ENCODE results near the gene CFAP77.

The CFAP77 gene

DNA sequence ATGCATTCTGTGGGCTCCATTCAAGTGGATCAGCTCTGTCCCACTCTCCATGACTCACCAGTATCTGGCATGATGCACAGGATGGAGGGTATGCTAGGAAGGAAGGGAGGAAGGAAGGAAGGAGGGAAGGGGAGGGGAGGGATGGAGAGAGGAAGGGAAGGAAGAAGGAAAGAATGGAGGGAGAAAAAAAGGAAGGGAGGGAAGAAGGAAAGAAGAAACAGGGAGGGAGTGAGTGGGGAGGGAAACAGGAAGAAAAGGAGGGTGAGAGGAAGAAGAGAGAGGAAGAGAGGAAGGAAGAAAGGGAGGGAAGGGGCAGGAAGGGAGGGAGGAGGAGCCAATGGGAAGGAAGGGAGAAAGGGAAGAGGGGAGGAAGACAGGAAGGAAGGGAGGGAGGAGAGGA, 167.1 kb downstream of the CFAP77 start:
- no peak overlapping the region for H3K4me3 ChIP-seq (ENCODE audit: low read depth, low read length)
- TF ChIP-seq, protein P1, sequence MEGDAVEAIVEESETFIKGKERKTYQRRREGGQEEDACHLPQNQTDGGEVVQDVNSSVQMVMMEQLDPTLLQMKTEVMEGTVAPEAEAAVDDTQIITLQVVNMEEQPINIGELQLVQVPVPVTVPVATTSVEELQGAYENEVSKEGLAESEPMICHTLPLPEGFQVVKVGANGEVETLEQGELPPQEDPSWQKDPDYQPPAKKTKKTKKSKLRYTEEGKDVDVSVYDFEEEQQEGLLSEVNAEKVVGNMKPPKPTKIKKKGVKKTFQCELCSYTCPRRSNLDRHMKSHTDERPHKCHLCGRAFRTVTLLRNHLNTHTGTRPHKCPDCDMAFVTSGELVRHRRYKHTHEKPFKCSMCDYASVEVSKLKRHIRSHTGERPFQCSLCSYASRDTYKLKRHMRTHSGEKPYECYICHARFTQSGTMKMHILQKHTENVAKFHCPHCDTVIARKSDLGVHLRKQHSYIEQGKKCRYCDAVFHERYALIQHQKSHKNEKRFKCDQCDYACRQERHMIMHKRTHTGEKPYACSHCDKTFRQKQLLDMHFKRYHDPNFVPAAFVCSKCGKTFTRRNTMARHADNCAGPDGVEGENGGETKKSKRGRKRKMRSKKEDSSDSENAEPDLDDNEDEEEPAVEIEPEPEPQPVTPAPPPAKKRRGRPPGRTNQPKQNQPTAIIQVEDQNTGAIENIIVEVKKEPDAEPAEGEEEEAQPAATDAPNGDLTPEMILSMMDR (IDR thresholded peaks at IDR 0.05; ENCODE audit: borderline replicate concordance, insufficient read depth, low read depth, low read length): no peak

DNA sequence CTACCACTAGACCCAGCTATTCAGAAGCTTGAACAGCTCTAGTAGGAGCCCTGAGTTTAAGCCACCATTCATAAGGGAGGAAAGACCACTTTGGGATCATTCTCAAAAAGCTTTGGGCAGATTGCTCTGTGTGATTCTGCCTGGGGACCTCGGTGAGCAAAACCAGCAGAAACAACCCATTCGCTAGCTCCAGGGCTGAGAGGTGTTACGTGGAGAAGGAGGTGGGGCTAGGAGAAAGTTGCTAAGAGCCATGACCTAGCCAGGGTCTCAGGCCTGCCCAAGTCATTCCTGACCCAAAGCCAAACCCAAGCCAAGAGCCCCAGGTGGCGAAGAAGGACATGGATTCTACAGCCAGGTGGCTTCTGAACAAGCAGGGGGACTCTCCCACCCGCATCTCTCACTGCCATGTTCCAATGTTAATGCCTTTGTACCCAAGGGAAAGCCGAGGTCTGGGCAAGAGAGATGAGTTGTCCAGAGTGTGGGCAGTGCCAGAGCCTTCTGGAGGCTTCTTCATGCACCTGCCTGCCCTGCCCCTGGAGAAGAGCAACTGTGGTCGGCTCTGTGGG, 168.4 kb downstream of the CFAP77 start:
- H3K4me3 ChIP-seq (ENCODE audit: low read depth, low read length): no peak overlapping the region
- TF ChIP-seq, protein P1 (IDR thresholded peaks at IDR 0.05; ENCODE audit: borderline replicate concordance, insufficient read depth, low read depth, low read length): no peak

DNA sequence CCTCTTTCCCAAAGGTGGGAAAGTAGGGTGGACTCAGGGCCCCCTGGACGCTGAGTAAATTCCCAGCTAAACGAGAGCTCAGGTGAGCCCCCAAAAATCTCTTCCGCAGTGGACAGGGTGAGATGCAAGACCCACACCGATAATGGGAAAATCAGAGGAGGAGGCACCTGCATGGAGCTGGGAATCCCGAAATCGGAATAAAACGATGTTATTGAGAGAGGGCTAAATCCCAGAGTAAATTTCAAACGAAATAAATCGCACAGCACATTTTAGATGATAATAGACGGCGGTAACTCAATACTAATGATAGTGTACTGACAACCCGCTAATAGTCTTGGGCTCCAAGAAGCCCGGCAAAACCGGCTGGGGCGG, 169.4 kb downstream of the CFAP77 start:
- TF ChIP-seq, protein P1 (IDR thresholded peaks at IDR 0.05; ENCODE audit: borderline replicate concordance, insufficient read depth, low read depth, low read length): no peak
- H3K4me3 ChIP-seq (ENCODE audit: low read depth, low read length): no peak overlapping the region

DNA sequence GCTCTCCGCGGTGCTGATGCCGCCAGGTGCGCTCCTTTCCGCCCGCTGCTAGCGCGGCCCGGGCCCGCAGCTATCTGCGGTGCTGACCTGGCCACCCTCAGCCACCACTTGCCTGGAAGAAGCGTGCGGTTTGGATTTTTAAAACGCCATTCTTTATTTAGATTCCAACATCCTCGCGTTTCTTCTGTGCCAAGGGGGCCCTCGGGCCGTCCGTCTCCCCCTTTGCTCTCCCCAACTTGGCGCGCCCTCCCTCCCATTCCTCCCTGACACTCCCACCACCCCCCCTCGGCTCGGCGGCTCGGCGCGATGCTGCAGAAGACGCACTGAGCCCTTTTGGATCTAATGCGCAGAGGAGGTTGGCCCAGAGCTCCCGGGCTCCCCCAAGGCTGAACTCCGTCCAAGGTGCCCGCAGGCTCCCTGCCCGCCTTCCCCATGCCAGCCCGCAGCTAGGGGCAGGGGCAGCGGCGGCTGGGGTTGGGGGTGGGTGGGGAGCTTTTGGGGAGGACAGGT, 172.3 kb downstream of the CFAP77 start, which contains the start of gene BARHL1:
Gene BARHL1, plus strand, starts transcription at position 331 of the 510 bp plus-strand sequence. CDS start 192 bp downstream, outside the sequence.
- TF ChIP-seq, protein P1 (IDR thresholded peaks at IDR 0.05; ENCODE audit: borderline replicate concordance, insufficient read depth, low read depth, low read length): no peak
- H3K4me3 ChIP-seq (ENCODE audit: low read depth, low read length): no peak within 1 kb of the TSS

DNA sequence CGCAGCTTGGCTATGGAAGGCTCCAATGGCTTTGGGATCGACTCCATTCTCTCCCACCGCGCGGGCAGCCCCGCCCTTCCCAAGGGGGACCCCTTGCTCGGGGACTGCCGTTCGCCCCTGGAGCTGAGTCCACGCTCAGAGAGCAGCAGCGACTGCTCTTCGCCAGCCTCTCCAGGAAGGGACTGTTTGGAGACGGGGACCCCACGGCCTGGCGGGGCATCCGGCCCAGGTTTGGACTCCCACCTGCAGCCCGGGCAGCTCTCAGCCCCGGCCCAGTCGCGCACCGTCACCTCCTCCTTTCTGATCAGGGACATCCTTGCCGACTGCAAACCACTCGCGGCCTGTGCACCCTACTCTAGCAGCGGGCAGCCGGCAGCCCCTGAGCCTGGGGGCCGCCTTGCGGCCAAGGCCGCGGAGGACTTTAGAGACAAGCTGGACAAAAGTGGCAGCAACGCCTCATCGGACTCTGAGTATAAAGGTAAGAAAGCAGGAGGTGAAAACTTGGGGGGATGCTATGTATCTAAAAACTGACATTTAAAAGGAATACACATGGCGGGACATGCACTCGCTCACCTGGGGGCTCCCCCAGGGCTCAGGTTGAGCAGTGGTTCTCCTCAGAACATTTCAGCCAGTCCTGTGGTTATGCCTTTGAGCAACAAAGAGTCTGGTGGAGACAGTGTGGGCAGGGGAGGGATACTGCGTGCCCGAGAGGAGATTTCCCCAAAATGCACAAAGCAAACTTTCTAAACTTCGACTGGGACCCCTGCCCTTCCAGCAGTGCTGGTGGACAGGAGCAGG, 173.0 kb downstream of the CFAP77 start:
- H3K4me3 ChIP-seq (ENCODE audit: low read depth, low read length): no peak overlapping the region
- TF ChIP-seq, protein P1 (IDR thresholded peaks at IDR 0.05; ENCODE audit: borderline replicate concordance, insufficient read depth, low read depth, low read length): no peak

DNA sequence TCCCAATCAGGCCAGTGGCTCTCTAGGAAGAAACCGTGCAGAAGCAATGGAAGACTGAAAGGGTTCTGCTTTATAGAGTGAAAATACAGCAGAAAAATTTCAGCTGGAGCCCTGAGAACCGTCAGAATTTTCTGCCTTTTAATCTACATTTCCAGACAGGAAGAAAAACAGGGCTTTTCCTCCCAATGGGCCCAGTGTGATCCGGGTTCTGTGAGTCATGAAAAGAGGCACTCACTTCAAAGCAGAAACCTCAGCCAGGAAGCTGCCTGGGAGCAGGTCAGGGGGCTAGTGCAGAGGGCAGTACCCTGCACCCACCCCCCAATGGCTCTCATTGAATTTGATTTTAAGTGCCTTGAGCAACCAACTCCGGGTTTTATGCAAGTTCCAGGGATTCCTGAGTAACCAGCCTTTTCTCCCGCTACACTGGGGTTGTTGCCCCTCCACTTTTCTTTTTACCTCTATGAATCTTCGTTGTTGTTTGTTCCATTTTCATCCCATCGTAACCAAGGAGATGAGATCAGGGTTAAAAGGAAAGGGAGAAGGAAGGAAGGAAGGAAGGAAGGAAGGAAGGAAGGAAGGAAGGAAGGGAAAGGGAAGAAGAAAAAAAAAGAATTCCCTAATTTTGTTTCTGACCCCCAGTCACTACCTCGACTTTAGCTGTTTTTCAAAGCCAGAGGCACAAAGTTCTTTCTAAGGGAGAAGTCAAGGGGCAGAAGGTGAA, 173.7 kb downstream of the CFAP77 start:
- TF ChIP-seq, protein P1 (IDR thresholded peaks at IDR 0.05; ENCODE audit: borderline replicate concordance, insufficient read depth, low read depth, low read length): no peak
- H3K4me3 ChIP-seq (ENCODE audit: low read depth, low read length): no peak overlapping the region

All from GM12875 (cell line).